HepG2 (cell line): ENCODE measurements around the gene CSTF3. TPM values are rescaled to one million over a fixed set of nuclear protein-coding genes. Genes with fewer than 3 reads are reported as not detected.

ENCODE experiments used
- GATAD1 ChIP-seq: IDR thresholded peaks from 2 replicates; pipeline ENCODE4 v1.6.1; 2016; ENCODE audit warnings: missing genetic modification reagents, missing compliant biosample characterization
- IKZF1 ChIP-seq: fragments of 450-650 bp; IDR thresholded peaks from 2 replicates; pipeline ENCODE4 v1.7.1; 2016
- JUND ChIP-seq: sonication (generic); formaldehyde crosslinking; IDR thresholded peaks from 2 replicates; pipeline ENCODE4 v1.8.0; 2022; ENCODE audit warnings: mild to moderate bottlenecking, missing genetic modification reagents
- NCOA5 ChIP-seq: sonication (generic); formaldehyde crosslinking; IDR thresholded peaks from 2 replicates; pipeline ENCODE4 v1.4.0; 2020; ENCODE audit warnings: missing genetic modification reagents
- NFATC3 ChIP-seq: sonication (generic); formaldehyde crosslinking; IDR thresholded peaks from 2 replicates; pipeline ENCODE4 v1.5.1; 2020; ENCODE audit warnings: mild to moderate bottlenecking, missing genetic modification reagents
- PAX8 ChIP-seq: sonication (generic); formaldehyde crosslinking; IDR thresholded peaks from 2 replicates; pipeline ENCODE4 v1.8.0; 2022; ENCODE audit warnings: mild to moderate bottlenecking, missing genetic modification reagents, borderline replicate concordance
- RAD51 ChIP-seq: fragments of 450-650 bp; IDR thresholded peaks from 2 replicates; pipeline ENCODE4 v1.6.1; 2016; ENCODE audit warnings: borderline replicate concordance
- SALL1 ChIP-seq: sonication (generic); formaldehyde crosslinking; IDR thresholded peaks from 2 replicates; pipeline ENCODE4 v1.8.0; 2022; ENCODE audit warnings: mild to moderate bottlenecking, missing genetic modification reagents
- SKI ChIP-seq: fragments of 450-650 bp; IDR thresholded peaks from one replicate; pipeline ENCODE4 v1.6.1; 2018; ENCODE audit warnings: mild to moderate bottlenecking; ENCODE audit not compliant: partially characterized antibody
- TAF1 ChIP-seq: sonication (generic); formaldehyde crosslinking; IDR thresholded peaks from 2 replicates; pipeline ENCODE4 v1.4.0; 2020; ENCODE audit warnings: missing genetic modification reagents
- ZNF101 ChIP-seq: sonication (generic); formaldehyde crosslinking; IDR thresholded peaks from 2 replicates; pipeline ENCODE4 v1.4.0; 2020; ENCODE audit warnings: mild to moderate bottlenecking, low read depth, missing genetic modification reagents, borderline replicate concordance
- ZNF136 ChIP-seq: sonication (generic); formaldehyde crosslinking; IDR thresholded peaks from 2 replicates; pipeline ENCODE4 v1.8.1; 2022; ENCODE audit warnings: low read depth, mild to moderate bottlenecking, moderate library complexity, missing genetic modification reagents
- ZNF282 ChIP-seq: fragments of 450-650 bp; IDR thresholded peaks from 2 replicates; pipeline ENCODE4 v1.6.1; 2018; ENCODE audit not compliant: partially characterized antibody
- ZNF317 ChIP-seq: sonication (generic); formaldehyde crosslinking; IDR thresholded peaks from 2 replicates; pipeline ENCODE4 v1.5.0; 2020; ENCODE audit warnings: mild to moderate bottlenecking, missing genetic modification reagents
- ZNF460 ChIP-seq: sonication (generic); formaldehyde crosslinking; IDR thresholded peaks from 2 replicates; pipeline ENCODE4 v1.5.1; 2020; ENCODE audit warnings: missing genetic modification reagents, mild to moderate bottlenecking, borderline replicate concordance
- ZNF562 ChIP-seq: sonication (generic); formaldehyde crosslinking; IDR thresholded peaks from 2 replicates; pipeline ENCODE4 v1.8.0; 2022; ENCODE audit warnings: missing genetic modification reagents, borderline replicate concordance
- ZNF563 ChIP-seq: sonication (generic); formaldehyde crosslinking; IDR thresholded peaks from 2 replicates; pipeline ENCODE4 v1.8.0; 2022; ENCODE audit warnings: mild to moderate bottlenecking, moderate library complexity, missing genetic modification reagents
- ZNF569 ChIP-seq: sonication (generic); formaldehyde crosslinking; IDR thresholded peaks from 2 replicates; pipeline ENCODE4 v1.5.0; 2020; ENCODE audit warnings: mild to moderate bottlenecking, missing genetic modification reagents, moderate library complexity, borderline replicate concordance
- ZNF619 ChIP-seq: sonication (generic); formaldehyde crosslinking; IDR thresholded peaks from 2 replicates; pipeline ENCODE4 v1.4.0; 2020; ENCODE audit warnings: mild to moderate bottlenecking, missing genetic modification reagents
- ZNF713 ChIP-seq: sonication (generic); formaldehyde crosslinking; IDR thresholded peaks from 2 replicates; pipeline ENCODE4 v1.4.0; 2020; ENCODE audit warnings: mild to moderate bottlenecking, missing genetic modification reagents
- polyA plus RNA-seq, 8 experiments: library from polyadenylated mRNA; depleted of rRNA in 3 of 8; stranded (reverse) in 7 of 8; unstranded in 1 of 8; fragments of >200 nt; fragmentation: Illumina TruSeq in 4 of 8; extraction: Trizol in 4 of 8; gene quantifications; 2 replicates each; pipeline versions ENCODE4 v1.2.1 to v1.2.3, GENCODE V29; 2011 to 2016; ENCODE audit warnings: low read depth in 4 of 8, missing spikeins in 1 of 8, mixed read lengths in 1 of 8; ENCODE audit not compliant: insufficient read depth in 1 of 8
- total RNA-seq, 5 experiments: library from RNA; depleted of rRNA; stranded (reverse); fragments of >200 nt; fragmentation: Illumina TruSeq; extraction: Trizol; gene quantifications; 2 replicates each; pipeline ENCODE4 v1.2.3, GENCODE V29; 2016; ENCODE audit warnings: low read depth in 1 of 5
- TF ChIP-seq, protein P1 (sequence below): sonication (generic); formaldehyde crosslinking; IDR thresholded peaks from 2 replicates; pipeline ENCODE4 v1.8.1; 2023; ENCODE audit warnings: missing genetic modification reagents, mild to moderate bottlenecking, borderline replicate concordance
- TF ChIP-seq, protein P2 (sequence below): sonication (generic); formaldehyde crosslinking; IDR thresholded peaks from 2 replicates; pipeline ENCODE4 v1.4.0; 2020; ENCODE audit warnings: missing genetic modification reagents
- TF ChIP-seq, protein P3 (sequence below): IDR thresholded peaks from 2 replicates; pipeline ENCODE4 v1.6.1; 2018; ENCODE audit warnings: missing genetic modification reagents
- TF ChIP-seq, protein P4 (sequence below): sonication (generic); formaldehyde crosslinking; IDR thresholded peaks from 2 replicates; pipeline ENCODE4 v1.8.1; 2022; ENCODE audit warnings: low read depth, mild to moderate bottlenecking, missing genetic modification reagents

Gene CSTF3
- total and polyA plus RNA-seq, 2 of the 13 experiments (the other 11 are each of a cell fraction or from before 2014, with no cell fraction given): 21.5 to 43.6 TPM

DNA sequence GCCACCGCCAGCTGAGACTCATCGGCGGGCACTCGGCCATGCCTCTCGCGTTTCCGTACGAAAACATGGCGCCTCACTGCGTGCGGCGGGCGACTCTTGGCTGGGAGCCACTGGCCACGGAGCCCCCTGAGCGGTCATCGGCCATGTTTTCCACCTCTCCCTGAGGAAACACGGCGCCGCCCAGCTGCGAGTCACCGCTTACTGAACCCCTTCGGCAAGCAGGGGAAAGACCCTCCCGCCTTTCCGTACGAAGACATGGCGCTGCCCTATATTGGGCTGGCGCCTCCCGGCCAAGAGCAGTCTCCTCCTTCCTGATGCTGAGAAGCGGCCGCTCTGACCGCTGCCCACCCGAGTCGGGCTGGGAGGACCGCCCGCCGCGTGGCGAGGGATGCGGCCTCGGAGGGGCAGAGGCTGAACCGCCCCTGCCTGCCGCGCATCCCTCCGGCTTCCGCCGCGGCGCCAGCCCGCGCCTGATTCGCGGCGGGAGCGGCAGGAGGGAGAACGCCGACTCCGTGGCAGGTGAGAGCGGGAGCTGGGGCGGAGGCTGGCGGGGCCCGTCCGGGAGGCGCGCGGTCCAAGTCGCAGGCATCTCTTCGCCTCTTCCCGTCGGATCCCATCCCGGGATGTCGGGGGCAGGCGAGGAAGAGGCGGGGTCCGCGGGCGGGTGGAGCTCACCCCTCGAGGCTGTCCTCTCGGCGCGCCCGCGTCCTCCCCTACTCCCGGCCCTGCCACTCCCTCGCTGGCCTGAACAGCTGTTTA, 121.8 kb downstream of the CSTF3 start, which contains the start of gene TCP11L1 (continued):
- TF ChIP-seq ZNF713 (no peak), TAF1 (CRISPR knock-in tag) (peak; percentile 75), ZNF460 (no peak), NCOA5 (no peak), GATAD1 (CRISPR knock-in tag) (no peak), ZNF563 (CRISPR knock-in tag) (peak; percentile 96), SALL1 (CRISPR knock-in tag) (peak; percentile 81), SKI (no peak), ZNF619 (CRISPR knock-in tag) (peak; percentile 61), IKZF1 (no peak), ZNF569 (no peak), PAX8 (no peak), NFATC3 (CRISPR knock-in tag) (no peak), ZNF317 (CRISPR knock-in tag) (peak; percentile 91), RAD51 (no peak), ZNF282 (no peak), ZNF136 (no peak), ZNF101 (CRISPR knock-in tag) (no peak), JUND (CRISPR knock-in tag) (peak; percentile 40; the same call in 1 of the 2 replicates), ZNF562 (no peak)
- TF ChIP-seq, protein P1, sequence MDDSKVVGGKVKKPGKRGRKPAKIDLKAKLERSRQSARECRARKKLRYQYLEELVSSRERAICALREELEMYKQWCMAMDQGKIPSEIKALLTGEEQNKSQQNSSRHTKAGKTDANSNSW (CRISPR knock-in tag): no peak
- TF ChIP-seq, protein P2, sequence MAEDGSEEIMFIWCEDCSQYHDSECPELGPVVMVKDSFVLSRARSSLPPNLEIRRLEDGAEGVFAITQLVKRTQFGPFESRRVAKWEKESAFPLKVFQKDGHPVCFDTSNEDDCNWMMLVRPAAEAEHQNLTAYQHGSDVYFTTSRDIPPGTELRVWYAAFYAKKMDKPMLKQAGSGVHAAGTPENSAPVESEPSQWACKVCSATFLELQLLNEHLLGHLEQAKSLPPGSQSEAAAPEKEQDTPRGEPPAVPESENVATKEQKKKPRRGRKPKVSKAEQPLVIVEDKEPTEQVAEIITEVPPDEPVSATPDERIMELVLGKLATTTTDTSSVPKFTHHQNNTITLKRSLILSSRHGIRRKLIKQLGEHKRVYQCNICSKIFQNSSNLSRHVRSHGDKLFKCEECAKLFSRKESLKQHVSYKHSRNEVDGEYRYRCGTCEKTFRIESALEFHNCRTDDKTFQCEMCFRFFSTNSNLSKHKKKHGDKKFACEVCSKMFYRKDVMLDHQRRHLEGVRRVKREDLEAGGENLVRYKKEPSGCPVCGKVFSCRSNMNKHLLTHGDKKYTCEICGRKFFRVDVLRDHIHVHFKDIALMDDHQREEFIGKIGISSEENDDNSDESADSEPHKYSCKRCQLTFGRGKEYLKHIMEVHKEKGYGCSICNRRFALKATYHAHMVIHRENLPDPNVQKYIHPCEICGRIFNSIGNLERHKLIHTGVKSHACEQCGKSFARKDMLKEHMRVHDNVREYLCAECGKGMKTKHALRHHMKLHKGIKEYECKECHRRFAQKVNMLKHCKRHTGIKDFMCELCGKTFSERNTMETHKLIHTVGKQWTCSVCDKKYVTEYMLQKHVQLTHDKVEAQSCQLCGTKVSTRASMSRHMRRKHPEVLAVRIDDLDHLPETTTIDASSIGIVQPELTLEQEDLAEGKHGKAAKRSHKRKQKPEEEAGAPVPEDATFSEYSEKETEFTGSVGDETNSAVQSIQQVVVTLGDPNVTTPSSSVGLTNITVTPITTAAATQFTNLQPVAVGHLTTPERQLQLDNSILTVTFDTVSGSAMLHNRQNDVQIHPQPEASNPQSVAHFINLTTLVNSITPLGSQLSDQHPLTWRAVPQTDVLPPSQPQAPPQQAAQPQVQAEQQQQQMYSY (CRISPR knock-in tag): peak; percentile 95
- TF ChIP-seq, protein P3, sequence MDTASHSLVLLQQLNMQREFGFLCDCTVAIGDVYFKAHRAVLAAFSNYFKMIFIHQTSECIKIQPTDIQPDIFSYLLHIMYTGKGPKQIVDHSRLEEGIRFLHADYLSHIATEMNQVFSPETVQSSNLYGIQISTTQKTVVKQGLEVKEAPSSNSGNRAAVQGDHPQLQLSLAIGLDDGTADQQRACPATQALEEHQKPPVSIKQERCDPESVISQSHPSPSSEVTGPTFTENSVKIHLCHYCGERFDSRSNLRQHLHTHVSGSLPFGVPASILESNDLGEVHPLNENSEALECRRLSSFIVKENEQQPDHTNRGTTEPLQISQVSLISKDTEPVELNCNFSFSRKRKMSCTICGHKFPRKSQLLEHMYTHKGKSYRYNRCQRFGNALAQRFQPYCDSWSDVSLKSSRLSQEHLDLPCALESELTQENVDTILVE: no peak; the same call in none of the 2 replicates
- TF ChIP-seq, protein P4, sequence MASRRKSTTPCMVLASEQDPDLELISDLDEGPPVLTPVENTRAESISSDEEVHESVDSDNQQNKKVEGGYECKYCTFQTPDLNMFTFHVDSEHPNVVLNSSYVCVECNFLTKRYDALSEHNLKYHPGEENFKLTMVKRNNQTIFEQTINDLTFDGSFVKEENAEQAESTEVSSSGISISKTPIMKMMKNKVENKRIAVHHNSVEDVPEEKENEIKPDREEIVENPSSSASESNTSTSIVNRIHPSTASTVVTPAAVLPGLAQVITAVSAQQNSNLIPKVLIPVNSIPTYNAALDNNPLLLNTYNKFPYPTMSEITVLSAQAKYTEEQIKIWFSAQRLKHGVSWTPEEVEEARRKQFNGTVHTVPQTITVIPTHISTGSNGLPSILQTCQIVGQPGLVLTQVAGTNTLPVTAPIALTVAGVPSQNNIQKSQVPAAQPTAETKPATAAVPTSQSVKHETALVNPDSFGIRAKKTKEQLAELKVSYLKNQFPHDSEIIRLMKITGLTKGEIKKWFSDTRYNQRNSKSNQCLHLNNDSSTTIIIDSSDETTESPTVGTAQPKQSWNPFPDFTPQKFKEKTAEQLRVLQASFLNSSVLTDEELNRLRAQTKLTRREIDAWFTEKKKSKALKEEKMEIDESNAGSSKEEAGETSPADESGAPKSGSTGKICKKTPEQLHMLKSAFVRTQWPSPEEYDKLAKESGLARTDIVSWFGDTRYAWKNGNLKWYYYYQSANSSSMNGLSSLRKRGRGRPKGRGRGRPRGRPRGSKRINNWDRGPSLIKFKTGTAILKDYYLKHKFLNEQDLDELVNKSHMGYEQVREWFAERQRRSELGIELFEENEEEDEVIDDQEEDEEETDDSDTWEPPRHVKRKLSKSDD (CRISPR knock-in tag): peak; percentile 84; the same call in 1 of the 2 replicates
